KMS-11 (cell line): ENCODE results near the gene TMEM229A.
"Not testable (repeated sequence)": the region's sequence is repeated elsewhere in the genome, so short reads cannot be mapped to it uniquely, and the experiment has no call there.

Source experiments
- H2AFZ ChIP-seq: fragments of 200-600 bp; sonication (generic); 2 replicates; pipeline ENCODE4 v1.6.1; 2016; ENCODE audit warnings: antibody characterized with exemption, mixed run types, low read depth
- H3K27ac ChIP-seq: fragments of 200-600 bp; sonication (generic); 2 replicates; pipeline ENCODE4 v1.6.1; 2016; ENCODE audit warnings: mild to moderate bottlenecking, mixed run types
- H3K27me3 ChIP-seq: fragments of 200-600 bp; sonication (generic); 2 replicates; pipeline ENCODE4 v1.6.1; 2017; ENCODE audit warnings: mild to moderate bottlenecking, low read depth, mixed run types, moderate library complexity; ENCODE audit not compliant: insufficient read depth
- H3K36me3 ChIP-seq: fragments of 200-600 bp; sonication (generic); 2 replicates; pipeline ENCODE4 v1.6.1; 2017; ENCODE audit warnings: mild to moderate bottlenecking, mixed run types; ENCODE audit not compliant: insufficient read depth
- H3K4me1 ChIP-seq: fragments of 200-600 bp; sonication (generic); 2 replicates; pipeline ENCODE4 v1.6.1; 2016; ENCODE audit warnings: mild to moderate bottlenecking, low read depth, mixed run types; ENCODE audit not compliant: poor library complexity, severe bottlenecking
- H3K4me2 ChIP-seq: fragments of 200-600 bp; sonication (generic); 2 replicates; pipeline ENCODE4 v1.7.0; 2016; ENCODE audit warnings: mild to moderate bottlenecking, mixed run types
- H3K4me3 ChIP-seq: fragments of 200-600 bp; sonication (generic); IDR thresholded peaks from 2 replicates; pipeline ENCODE4 v1.6.1; 2017; ENCODE audit warnings: low read depth, low read length, mixed read lengths; ENCODE audit not compliant: insufficient read depth
- H3K79me2 ChIP-seq: fragments of 200-600 bp; sonication (generic); 2 replicates; pipeline ENCODE4 v1.6.1; 2016; ENCODE audit warnings: low read depth, mixed run types; ENCODE audit not compliant: insufficient read depth
- H3K9ac ChIP-seq: fragments of 200-600 bp; sonication (generic); 2 replicates; pipeline ENCODE4 v1.6.1; 2016; ENCODE audit warnings: mild to moderate bottlenecking, mixed run types
- H4K20me1 ChIP-seq: fragments of 200-600 bp; sonication (generic); 2 replicates; pipeline ENCODE4 v1.6.1; 2016; ENCODE audit warnings: mild to moderate bottlenecking, mixed run types; ENCODE audit not compliant: insufficient read depth
- TF ChIP-seq, protein P1 (sequence below): fragments of 200-600 bp; sonication (generic); conservative IDR thresholded peaks from 2 replicates; pipeline ENCODE4 v1.6.1; 2017; ENCODE audit warnings: low read depth, mild to moderate bottlenecking, antibody characterized with exemption, low read length, moderate library complexity, mixed read lengths

Gene TMEM229A

GRCh38 chr7:124012864-124013263 lies 20.0 kb downstream of the TMEM229A start:
- Histone ChIP-seq H3K4me1 (no peaks in the 10 kb centered on the region), H3K4me3 (no peak overlapping the region), H3K36me3 (no peaks in the 10 kb centered on the region), H2AFZ (no peak overlapping the region), H3K27me3 (no peaks in the 10 kb centered on the region), H3K4me2 (no peak overlapping the region), H3K27ac (no peak overlapping the region), H4K20me1 (no peaks in the 10 kb centered on the region), H3K79me2 (no peaks in the 10 kb centered on the region), H3K9ac (no peak overlapping the region)
- TF ChIP-seq, protein P1, sequence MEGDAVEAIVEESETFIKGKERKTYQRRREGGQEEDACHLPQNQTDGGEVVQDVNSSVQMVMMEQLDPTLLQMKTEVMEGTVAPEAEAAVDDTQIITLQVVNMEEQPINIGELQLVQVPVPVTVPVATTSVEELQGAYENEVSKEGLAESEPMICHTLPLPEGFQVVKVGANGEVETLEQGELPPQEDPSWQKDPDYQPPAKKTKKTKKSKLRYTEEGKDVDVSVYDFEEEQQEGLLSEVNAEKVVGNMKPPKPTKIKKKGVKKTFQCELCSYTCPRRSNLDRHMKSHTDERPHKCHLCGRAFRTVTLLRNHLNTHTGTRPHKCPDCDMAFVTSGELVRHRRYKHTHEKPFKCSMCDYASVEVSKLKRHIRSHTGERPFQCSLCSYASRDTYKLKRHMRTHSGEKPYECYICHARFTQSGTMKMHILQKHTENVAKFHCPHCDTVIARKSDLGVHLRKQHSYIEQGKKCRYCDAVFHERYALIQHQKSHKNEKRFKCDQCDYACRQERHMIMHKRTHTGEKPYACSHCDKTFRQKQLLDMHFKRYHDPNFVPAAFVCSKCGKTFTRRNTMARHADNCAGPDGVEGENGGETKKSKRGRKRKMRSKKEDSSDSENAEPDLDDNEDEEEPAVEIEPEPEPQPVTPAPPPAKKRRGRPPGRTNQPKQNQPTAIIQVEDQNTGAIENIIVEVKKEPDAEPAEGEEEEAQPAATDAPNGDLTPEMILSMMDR = no peak

DNA sequence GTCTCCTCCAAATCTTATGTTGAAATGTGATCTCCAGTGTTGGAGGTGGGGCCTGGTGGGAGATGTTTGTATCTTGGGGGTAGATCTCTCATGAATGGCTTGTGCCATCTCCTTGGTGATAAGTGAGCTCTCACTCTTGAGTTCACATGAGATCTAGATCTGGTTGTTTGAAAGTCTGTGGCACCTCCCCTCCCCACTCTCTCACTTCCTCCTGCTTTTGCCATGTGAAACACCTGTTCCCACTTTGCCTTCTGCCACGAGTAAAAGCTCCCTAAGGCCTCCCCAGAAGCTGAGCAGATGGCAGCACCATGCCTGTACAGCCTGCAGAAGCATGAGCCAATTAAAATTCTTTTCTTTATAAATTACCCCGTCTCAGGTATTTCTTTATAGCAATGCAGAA lies 23.5 kb downstream of the TMEM229A start:
- Histone ChIP-seq H3K79me2 (no peaks in the 10 kb centered on the region), H3K9ac (no peak overlapping the region), H3K4me3 (no peak overlapping the region), H3K27me3 (no peaks in the 10 kb centered on the region), H4K20me1 (no peaks in the 10 kb centered on the region), H3K36me3 (no peaks in the 10 kb centered on the region), H3K4me1 (no peaks in the 10 kb centered on the region), H3K4me2 (no peak overlapping the region), H3K27ac (no peak overlapping the region), H2AFZ (no peak overlapping the region)
- TF ChIP-seq, protein P1 = no peak

DNA sequence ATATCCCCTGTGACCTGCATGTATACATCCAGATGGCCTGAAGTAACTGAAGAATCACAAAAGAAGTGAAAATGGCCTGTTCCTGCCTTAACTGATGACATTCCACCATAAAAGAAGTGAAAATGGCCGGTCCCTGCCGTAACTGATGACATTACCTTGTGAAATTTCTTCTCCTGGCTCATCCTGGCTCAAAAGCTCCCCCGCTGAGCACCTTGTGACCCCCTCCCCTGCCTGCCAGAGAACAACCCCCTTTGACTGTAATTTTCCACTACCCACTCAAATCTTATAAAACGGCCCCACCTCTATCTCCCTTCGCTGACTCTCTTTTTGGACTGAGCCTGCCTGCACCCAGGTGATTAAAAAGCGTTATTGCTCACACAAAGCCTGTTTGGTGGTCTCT lies 24.6 kb downstream of the TMEM229A start:
- not testable (repeated sequence) for H3K27ac ChIP-seq, H3K4me3 ChIP-seq, H3K4me2 ChIP-seq, H3K27me3 ChIP-seq, H2AFZ ChIP-seq, H3K36me3 ChIP-seq, H3K9ac ChIP-seq, H3K4me1 ChIP-seq, H3K79me2 ChIP-seq, H4K20me1 ChIP-seq

GRCh38 chr7:123999703-124000102 lies 33.2 kb downstream of the TMEM229A start:
- Histone ChIP-seq H3K27ac (no peak overlapping the region), H3K79me2 (no peaks in the 10 kb centered on the region), H3K27me3 (no peaks in the 10 kb centered on the region), H3K9ac (no peak overlapping the region), H3K4me3 (no peak overlapping the region), H2AFZ (no peak overlapping the region), H3K4me1 (peaks cover 19% of the 10 kb centered on the region), H3K36me3 (no peaks in the 10 kb centered on the region), H3K4me2 (no peak overlapping the region), H4K20me1 (no peaks in the 10 kb centered on the region)
- TF ChIP-seq, protein P1 = no peak

GRCh38 chr7:123998921-123999320 lies 33.9 kb downstream of the TMEM229A start:
- no peak overlapping the region for H3K4me3 ChIP-seq
- no peak overlapping the region for H3K4me2 ChIP-seq
- H3K36me3 ChIP-seq = no peaks in the 10 kb centered on the region
- H2AFZ ChIP-seq = no peak overlapping the region
- no peaks in the 10 kb centered on the region for H4K20me1 ChIP-seq
- H3K9ac ChIP-seq = no peak overlapping the region
- H3K27ac ChIP-seq = no peak overlapping the region
- H3K4me1 ChIP-seq = peaks cover 27% of the 10 kb centered on the region
- TF ChIP-seq, protein P1 = no peak
- no peaks in the 10 kb centered on the region for H3K27me3 ChIP-seq
- H3K79me2 ChIP-seq = no peaks in the 10 kb centered on the region
